Right lobe of liver (tissue), 6 donors: Measurements from ENCODE around the gene CACNB4. TPM values are rescaled to one million over a fixed set of nuclear protein-coding genes. Genes with fewer than 3 reads are reported as not detected.

Experiments used
- ATAC-seq, 4 donors: fragments of 200-7000 bp; cut with Tn5 transposase; one replicate each; pipeline ENCODE4 v1.9.1; 2020; ENCODE audit warnings: mild to moderate bottlenecking in 4 of 4, moderate library complexity in 4 of 4
- DNase-seq, 3 donors: peaks; one replicate each; pipeline ENCODE4 v3.0.0-alpha.2; 2020
- H3K27ac ChIP-seq, 3 donors: fragments of 200-600 bp; one replicate each; pipeline ENCODE4 v1.8.0; 2022
- H3K27me3 ChIP-seq, 2 donors: fragments of 200-600 bp; one replicate each; pipeline ENCODE4 v1.8.0; 2022
- H3K36me3 ChIP-seq, 4 donors: fragments of 200-600 bp; sonication (generic) in 1 of 4; one replicate each; pipeline versions ENCODE4 v1.5.1 to v1.8.0; 2017 to 2022; ENCODE audit warnings: control low read depth in 1 of 4
- H3K4me1 ChIP-seq, 4 donors: fragments of 200-600 bp; sonication (generic) in 1 of 4; one replicate each; pipeline versions ENCODE4 v1.5.1 to v1.8.0; 2017 to 2022; ENCODE audit warnings: control low read depth in 1 of 4
- H3K4me3 ChIP-seq, 3 donors: fragments of 200-600 bp; one replicate each; pipeline ENCODE4 v1.8.0; 2022
- H3K9me3 ChIP-seq, 4 donors: fragments of 200-600 bp; sonication (generic) in 1 of 4; one replicate each; pipeline versions ENCODE4 v1.5.1 to v1.8.0; 2017 to 2022; ENCODE audit warnings: control low read depth in 1 of 4
- POLR2A ChIP-seq: fragments of 450-650 bp; IDR thresholded peaks from one replicate; pipeline ENCODE4 v1.6.1; 2017; ENCODE audit warnings: antibody characterized with exemption, mild to moderate bottlenecking
- WGBS: methylation state at CpG from one replicate; pipeline ENCODE4 v1.1.6; 2018; ENCODE audit warnings: low coverage, low lambda C conversion rate; ENCODE audit not compliant: insufficient coverage; ENCODE audit errors: missing lambda C conversion rate; 5-methylcytosine and 5-hydroxymethylcytosine counted together
- intact Hi-C, 2 donors: fragments of 100-400 bp; cut with DNase I; formaldehyde crosslinking; loops; one replicate each; pipeline versions ENCODE4 v1.11.2 to v1.14.1; 2022
- total RNA-seq, 6 experiments: library from RNA; depleted of rRNA in 2 of 6; stranded (reverse); fragments of >200 nt in 2 of 6; fragmentation: NEBNext Ultra II Directional in 3 of 6; extraction: Animal tissue kit (Norgen Biotek cat#: 25700) in 3 of 6; gene quantifications; one replicate each; pipeline versions ENCODE4 v1.1.0 to v1.2.4, GENCODE V29; 2016 to 2023
- TF ChIP-seq, protein P1 (sequence below), 4 donors: fragments of 200-600 bp in 3 of 4; fragments of 450-650 bp in 1 of 4; IDR thresholded peaks; one replicate each; pipeline versions ENCODE4 v1.5.1 to v1.8.0; 2016 to 2022; ENCODE audit warnings: antibody characterized with exemption in 4 of 4, mild to moderate bottlenecking in 2 of 4
- donor health status: DM: no; HTN: yes; CAD: no.
- donor health status: DM: no; HTN: no; CAD: no.
- donor health status: DM: no; HTN: no; CAD: no.
- donor health status: DM: no; HTN: yes; CAD: no.
- donor health status: DM: no; HTN: yes; CAD: no.

The CACNB4 gene
- total RNA-seq, 6 experiments from 2014 or later = 0.06 to 0.49 (median 0.25) TPM

DNA sequence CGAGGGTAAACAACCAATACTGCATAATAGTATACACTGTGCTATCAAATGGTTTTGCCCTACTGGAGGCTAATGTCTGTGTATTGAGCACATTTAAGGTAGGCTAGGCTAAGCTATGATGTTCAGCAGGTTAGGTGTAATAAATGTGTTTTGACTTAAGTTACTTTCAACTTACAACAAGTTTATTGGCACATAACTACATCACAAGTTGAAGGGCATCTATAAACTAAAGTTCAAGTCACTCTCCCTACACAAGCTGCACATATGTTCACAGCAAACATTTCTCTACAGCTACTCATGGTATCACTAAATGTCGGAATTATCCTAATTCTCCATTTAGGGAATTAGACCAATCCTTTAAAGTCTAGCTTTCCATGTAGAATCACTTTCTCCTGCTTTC lies 282.0 kb downstream of the CACNB4 start:
- Histone ChIP-seq H3K9me3 (no peaks in the 10 kb centered on the region), H3K4me1 (no peaks in the 10 kb centered on the region), H3K36me3 (peaks cover 0 to 16% (median 8%) of the 10 kb centered on the region in 4 donors), H3K27me3 (no peaks in the 10 kb centered on the region), H3K4me3 (no peak overlapping the region), H3K27ac (no peak overlapping the region)
- intact Hi-C loops = no loop called here
- no peak for DNase-seq
- WGBS = 100% methylated on average over 2 of the region's 2 CpGs
- ATAC-seq = no peak
- no peak for TF ChIP-seq POLR2A
- TF ChIP-seq, protein P1, sequence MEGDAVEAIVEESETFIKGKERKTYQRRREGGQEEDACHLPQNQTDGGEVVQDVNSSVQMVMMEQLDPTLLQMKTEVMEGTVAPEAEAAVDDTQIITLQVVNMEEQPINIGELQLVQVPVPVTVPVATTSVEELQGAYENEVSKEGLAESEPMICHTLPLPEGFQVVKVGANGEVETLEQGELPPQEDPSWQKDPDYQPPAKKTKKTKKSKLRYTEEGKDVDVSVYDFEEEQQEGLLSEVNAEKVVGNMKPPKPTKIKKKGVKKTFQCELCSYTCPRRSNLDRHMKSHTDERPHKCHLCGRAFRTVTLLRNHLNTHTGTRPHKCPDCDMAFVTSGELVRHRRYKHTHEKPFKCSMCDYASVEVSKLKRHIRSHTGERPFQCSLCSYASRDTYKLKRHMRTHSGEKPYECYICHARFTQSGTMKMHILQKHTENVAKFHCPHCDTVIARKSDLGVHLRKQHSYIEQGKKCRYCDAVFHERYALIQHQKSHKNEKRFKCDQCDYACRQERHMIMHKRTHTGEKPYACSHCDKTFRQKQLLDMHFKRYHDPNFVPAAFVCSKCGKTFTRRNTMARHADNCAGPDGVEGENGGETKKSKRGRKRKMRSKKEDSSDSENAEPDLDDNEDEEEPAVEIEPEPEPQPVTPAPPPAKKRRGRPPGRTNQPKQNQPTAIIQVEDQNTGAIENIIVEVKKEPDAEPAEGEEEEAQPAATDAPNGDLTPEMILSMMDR (IDR thresholded peaks at IDR 0.05) = no peak

DNA sequence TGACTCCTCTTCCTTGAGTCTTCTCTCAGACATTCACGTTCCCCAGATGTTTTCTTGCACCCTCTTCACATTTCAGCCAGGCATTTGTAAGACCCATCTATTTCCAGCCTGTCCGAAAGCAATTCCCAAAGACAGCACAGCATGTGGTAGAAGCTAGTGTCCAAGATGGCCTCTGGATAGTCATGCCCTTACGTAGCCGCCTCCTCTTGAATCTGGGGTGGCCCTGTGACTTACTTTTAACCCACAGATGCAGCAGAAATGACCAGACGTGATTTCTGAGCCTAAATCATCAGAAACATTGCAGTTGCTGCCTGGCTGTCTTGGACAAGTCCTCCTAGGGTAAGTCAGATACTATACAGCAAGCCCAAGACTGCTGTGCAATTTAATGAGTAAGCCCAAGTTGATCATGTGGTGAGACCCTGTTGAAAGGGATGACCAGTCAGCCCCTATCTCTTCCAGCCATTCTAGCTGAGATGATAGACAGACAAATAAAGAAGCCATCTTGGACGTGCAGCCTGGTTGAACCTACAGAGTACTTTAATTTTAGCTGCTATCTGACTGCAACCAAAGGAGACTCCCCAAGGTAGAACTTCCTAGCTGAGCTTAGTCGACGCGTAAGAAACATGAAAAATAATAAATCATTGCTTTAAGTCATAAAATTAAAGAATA lies 282.9 kb downstream of the CACNB4 start:
- no peaks in the 10 kb centered on the region for H3K9me3 ChIP-seq
- WGBS = 89% methylated on average over 9 of the region's 9 CpGs
- no peaks in the 10 kb centered on the region for H3K27me3 ChIP-seq
- no peak overlapping the region for H3K27ac ChIP-seq
- TF ChIP-seq, protein P1 (IDR thresholded peaks at IDR 0.05) = no peak
- no peak for TF ChIP-seq POLR2A
- peaks cover 0 to 16% (median 10%) of the 10 kb centered on the region in 4 donors for H3K36me3 ChIP-seq
- no peaks in the 10 kb centered on the region for H3K4me1 ChIP-seq
- DNase-seq (no peak), ATAC-seq (no peak)
- intact Hi-C loops = no loop called here
- no peak overlapping the region for H3K4me3 ChIP-seq

DNA sequence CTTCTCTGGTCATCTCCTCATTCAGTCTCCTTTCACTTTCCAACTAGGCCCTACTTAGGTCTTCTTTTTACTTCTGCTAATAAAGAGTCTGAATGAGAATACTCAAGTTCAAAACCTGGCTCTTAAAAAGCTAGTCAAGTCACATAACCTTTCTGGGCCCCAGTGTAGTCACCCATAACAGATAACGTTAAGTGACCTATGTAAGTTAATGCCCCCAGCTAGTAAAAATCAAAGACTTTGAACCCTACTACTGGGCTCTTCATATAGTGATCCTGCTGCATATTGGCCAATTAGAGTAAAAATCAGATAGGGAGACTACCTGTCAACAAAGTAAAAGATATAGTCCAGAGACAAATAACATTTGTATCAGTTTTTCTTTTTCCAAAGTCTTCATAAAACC lies 288.4 kb downstream of the CACNB4 start:
- Histone ChIP-seq H3K27me3 (no peaks in the 10 kb centered on the region), H3K27ac (no peak overlapping the region), H3K4me3 (no peak overlapping the region), H3K4me1 (peaks cover 0 to 6% (median 0%) of the 10 kb centered on the region in 4 donors), H3K9me3 (no peaks in the 10 kb centered on the region), H3K36me3 (peaks cover 0 to 16% (median 12%) of the 10 kb centered on the region in 4 donors)
- ATAC-seq (no peak), DNase-seq (no peak)
- intact Hi-C loops = no loop called here
- WGBS = 83% methylated on average over 1 of the region's 1 CpG
- TF ChIP-seq, protein P1 (IDR thresholded peaks at IDR 0.05) = no peak

DNA sequence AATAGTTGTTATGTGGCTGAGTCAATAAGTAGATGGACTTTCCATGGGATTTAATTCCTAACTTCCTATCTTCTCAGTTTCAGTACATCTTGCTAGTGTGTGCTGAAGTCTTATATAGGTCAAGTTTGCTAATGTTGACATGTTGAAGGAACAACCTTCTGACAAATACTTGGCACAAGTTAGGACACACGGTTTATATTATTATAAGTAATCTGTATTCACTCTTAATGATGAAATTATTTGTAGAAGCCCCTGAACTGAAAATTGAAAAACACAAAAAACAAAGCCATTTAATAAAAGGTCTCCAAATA lies 289.8 kb downstream of the CACNB4 start:
- ATAC-seq = no peak
- Histone ChIP-seq H3K36me3 (peaks cover 0 to 22% (median 13%) of the 10 kb centered on the region in 4 donors), H3K4me1 (peaks cover 0 to 6% (median 0%) of the 10 kb centered on the region in 4 donors), H3K4me3 (no peak overlapping the region), H3K27me3 (no peaks in the 10 kb centered on the region), H3K9me3 (no peaks in the 10 kb centered on the region), H3K27ac (no peak overlapping the region)
- WGBS = 61% methylated on average over 1 of the region's 1 CpG
- DNase-seq = no peak
- no peak for TF ChIP-seq POLR2A
- TF ChIP-seq, protein P1 (IDR thresholded peaks at IDR 0.05) = no peak
- intact Hi-C loops = no loop called here
